GM12872 (cell line): ENCODE results near the gene ADAM21.

Experiments used
- CTCF ChIP-seq: IDR thresholded peaks from 3 replicates; pipeline ENCODE4 v1.5.1; 2011; ENCODE audit warnings: low read depth, mild to moderate bottlenecking, low read length, moderate library complexity; ENCODE audit not compliant: insufficient read depth

ADAM21 gene

DNA sequence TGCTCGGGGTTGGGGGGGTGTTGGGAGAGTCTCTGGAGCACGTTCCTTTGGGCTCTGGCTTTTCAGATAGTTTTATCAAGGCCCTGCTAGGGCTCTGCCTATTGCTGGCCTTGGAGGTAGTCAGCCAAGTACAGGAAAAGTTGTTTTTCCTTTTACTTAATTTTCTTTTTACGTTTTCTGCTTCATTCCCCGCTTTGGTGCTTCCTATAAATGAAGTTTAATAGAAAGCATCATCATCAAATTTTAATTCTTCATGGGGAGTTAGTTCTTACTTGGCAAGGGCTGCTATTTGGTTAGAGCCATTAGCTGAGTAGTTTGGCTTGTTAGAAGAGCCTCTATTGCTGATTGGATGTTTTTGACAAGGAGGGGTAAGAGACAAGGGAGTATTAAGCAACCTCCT lies 15.1 kb upstream of the ADAM21 start:
- no peak for TF ChIP-seq CTCF

DNA sequence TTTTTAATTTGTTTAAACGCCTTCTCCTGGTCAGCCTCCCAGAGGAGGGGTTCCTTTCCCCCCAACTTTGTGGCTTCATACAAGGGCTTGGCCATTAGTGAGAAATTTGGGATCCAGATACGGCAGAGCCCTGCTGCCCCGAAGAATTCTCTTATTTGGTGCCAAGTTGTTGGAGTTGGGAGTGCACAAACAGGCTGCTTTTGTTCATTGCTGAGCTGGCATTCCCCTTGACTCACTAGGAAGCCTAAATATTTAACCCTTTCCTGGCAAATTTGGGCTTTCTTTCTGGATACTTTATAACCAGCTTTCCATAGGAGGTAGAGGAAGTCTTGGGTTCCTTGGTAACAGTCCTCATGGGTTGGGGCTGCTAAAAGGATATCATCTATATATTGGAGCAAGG lies 10.3 kb upstream of the ADAM21 start:
- TF ChIP-seq CTCF, result no peak

DNA sequence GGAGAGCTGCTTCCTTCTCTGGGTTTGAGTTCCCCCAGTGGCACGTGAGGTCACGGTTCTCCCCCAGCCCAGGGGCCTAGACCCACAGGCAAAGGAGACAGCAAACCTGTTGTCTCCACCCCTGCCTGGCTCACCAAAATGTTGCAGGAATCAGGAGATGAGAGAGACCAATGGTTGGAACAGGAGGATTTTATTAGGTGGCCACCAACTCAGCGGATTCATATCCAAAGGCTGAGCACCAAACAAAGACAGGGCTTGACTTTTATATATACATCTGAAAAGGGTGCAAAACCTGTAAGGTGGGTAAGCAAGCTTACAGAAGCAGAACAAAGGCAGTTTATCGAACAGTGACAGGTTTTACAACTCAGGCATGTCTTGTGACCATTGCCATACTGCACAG lies 9.2 kb upstream of the ADAM21 start:
- no peak for TF ChIP-seq CTCF

- TF ChIP-seq CTCF, result no peak
Measured at GRCh38 chr14:70448633-70449340, 3.2 kb upstream of the ADAM21 start.

DNA sequence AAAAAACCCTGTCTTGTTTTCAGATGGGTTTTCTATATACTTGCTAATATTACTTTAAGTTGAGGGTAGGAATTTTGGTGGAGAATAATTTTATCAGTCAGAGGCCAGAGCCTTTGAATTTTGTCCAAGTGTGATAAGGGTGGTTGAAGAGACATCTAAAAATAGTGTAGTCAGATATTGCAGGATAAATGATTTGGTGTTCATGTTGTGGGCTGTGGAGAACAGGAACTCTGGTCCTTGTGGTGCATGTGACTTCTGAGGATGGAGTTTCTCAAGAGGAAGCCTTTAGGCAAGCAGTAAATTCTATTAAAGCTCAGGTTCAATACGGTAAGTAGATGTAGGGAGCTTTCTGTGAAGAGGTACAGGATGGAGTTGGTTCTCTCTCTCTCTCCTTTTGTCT lies 2.8 kb downstream of the ADAM21 start:
- TF ChIP-seq CTCF, result no peak

GRCh38 chr14:70468731-70469130 lies 16.8 kb downstream of the ADAM21 start:
- TF ChIP-seq CTCF, result no peak

DNA sequence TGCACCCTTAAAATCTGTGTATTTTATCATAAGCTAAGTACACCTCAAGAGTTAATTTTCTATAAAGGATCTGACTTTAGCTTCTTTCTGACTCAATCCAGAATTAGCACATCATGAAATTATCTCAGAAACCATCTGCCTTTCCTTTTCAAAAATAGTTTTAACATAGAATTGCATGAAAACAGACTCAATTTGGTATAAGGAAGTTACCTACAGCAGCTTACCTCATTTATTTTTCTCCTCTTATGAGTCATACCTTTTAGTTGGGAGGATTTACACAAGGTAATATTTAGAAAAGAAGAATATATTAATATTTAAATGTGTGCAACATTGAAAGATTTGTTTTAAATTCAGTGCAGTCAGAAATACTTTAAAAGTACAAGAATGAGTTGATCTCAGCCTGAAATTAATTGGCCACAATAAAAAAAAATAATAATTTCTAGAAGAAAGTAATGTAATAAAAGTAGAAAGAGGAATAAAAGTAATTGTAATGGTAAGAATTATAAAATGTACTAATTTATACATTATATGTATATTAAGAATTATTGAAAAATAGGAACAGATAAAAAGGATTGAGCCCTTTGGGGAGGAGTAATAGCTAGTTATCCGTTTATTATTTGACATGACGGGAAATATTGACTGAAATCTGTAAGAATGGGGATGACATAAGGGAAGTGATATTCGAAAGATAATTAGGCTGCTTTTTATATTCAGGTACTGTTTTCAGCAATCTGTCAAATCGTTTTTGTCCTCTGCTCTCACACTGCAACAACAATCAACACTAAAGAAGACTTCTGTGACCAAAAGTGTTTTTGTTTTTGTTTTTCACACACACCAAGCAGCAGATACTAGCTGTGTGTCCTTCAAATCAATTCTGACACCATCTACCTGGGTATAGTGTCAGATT lies 20.5 kb downstream of the ADAM21 start:
- no peak for TF ChIP-seq CTCF
